Measurements from ENCODE around the gene JMY. TPM values are rescaled to one million over a fixed set of nuclear protein-coding genes. Genes with fewer than 3 reads are reported as not detected.

Gene JMY
- total RNA-seq, 2 donors from 2014 or later = 13.9 to 15.5 TPM

DNA sequence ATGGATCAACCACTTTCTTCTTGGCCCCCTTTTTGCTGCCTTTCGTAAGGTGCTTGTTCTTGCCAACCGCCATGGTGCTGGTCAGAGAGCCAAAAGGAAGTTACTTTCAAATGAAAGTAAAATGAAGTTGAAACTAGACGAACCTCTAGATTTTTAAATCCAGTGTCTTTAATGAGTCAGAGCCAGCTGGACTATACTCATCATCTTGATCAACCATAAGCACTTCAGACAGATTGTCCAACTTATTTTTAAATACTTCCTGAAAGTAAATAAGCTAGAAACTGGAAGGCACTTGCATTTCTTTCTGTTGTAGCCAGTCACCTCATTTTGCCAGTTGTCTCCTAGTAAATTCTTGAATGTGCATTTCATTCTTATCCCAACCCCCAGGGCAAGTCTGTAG is 48.9 kb downstream of the JMY start:
- no peak for DNase-seq (ENCODE audit: low spot score)
- intact Hi-C loops (cut with DNase I) = no loop called here

DNA sequence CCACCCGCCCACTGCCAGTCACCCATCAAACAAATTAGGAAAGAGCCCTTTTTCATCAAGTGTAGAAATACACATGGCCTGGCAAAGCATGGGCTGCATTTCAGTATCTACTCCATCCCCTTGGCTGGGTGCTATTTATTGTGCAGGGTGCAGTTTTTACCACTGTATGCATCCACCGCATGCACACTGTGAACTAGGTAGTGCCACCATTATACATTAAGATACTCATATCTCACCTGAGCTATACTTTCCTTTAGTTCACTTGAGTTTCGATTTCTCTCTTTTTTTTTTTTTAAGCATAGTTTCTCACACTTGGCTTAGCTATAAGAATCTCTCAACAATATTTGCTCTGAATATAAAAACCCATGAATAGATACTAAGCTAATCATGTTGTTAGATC is 49.4 kb downstream of the JMY start:
- intact Hi-C loops (cut with DNase I) = no loop called here
- no peak for DNase-seq (ENCODE audit: low spot score)

DNA sequence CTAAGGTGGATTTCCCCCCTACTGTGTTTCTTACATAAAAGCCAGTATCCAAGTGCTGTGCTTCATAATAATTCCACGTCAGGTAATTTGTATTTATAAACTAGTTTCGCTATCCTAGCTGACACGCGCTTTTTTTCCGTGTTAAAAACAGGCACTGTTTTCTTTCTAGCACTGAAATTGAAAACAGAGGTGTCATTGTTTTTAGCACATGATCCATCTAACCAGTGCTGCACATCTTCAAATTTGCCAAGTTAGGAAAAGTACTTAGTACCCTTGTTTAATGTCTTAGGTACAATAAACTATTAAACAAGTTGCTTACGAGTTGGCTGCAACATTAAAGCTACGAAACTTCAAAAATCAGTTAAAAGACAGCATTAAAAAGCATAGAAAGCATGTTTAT is 49.9 kb downstream of the JMY start:
- intact Hi-C loops (cut with DNase I) = no loop called here
- no peak for DNase-seq (ENCODE audit: low spot score)

DNA sequence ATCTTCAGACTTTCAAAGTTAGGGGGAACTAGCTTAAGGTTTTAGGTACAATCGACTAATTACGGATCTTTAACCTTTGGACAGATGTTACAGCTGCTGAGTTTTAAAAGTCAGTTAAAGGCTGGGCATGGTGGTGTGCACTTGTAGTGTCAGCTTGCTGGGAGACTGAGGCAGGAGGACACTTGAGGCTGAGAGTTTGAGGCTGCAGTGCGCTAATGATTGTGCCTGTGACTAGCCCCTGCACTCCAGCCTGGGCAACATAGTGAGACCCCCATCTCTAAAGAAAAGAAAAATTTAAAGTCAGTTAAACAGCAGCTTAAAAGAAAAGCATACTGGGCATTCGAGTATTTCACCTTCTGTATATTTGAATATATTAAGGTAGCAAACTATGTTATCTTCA is 51.4 kb downstream of the JMY start:
- intact Hi-C loops (cut with DNase I) = no loop called here
- DNase-seq (ENCODE audit: low spot score) = no peak

DNA sequence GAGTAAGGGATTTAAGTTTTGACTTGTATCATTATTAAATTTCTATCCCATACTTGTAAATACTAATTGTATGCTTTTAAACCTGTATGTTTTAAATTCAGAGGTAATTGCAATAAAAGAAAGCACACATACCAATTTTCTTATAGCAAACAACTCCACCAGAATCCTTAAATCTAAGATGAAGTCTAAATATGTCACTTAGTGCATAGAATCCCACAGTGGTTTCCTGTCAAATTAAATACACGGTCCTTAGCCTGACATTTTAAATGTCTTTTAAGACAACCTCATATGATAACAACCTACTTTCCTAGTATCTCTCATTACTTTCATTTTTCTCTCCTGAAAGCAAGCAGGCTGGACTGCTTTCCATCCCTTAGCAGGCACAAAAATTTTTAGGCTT is 52.0 kb downstream of the JMY start:
- intact Hi-C loops (cut with DNase I) = no loop called here

DNA sequence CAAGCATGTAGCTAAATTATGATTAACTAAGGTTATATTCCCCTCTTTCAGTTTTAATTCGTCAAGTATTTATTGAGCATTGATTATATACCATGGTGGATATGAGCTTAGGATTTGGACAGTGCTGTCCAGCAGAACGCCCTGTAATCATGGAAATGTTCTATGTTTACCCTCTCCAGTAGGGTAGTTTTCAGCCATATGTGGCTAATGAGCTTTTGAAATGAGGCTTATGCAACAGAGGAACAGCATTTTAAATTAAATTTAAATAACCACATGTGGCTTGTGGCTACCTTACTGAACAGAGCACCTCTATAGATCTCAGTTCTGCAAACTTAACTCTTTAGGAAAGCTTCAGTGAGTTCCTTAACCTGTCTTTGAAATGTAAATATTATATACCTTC is 59.1 kb downstream of the JMY start:
- no peak for DNase-seq (ENCODE audit: low spot score)
- intact Hi-C loops (cut with DNase I) = no loop called here

More for the DNA sequence above, 52.0 kb downstream of the JMY start:
- DNase-seq (ENCODE audit: low spot score) = no peak

DNA sequence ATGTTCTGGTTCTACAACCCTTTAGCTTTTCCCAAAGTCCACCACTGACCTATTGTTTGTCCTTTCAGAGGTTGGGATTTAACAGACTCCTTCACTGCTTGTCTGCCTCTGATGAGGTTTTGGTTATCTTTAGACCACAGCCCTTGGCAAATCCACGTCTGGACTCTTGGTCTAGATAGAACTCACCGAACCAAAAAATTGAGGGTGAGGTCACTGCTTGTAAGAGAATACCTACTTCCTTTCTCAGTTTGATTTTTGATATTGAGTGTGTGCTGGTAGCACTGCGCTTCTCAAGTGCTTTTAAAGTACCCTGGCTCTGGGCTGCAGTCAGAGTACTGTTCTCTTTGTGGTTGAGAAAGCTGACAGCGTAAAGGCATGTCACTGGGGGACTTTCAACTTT is 61.7 kb downstream of the JMY start:
- intact Hi-C loops (cut with DNase I) = no loop called here
- DNase-seq (ENCODE audit: low spot score) = no peak

DNA sequence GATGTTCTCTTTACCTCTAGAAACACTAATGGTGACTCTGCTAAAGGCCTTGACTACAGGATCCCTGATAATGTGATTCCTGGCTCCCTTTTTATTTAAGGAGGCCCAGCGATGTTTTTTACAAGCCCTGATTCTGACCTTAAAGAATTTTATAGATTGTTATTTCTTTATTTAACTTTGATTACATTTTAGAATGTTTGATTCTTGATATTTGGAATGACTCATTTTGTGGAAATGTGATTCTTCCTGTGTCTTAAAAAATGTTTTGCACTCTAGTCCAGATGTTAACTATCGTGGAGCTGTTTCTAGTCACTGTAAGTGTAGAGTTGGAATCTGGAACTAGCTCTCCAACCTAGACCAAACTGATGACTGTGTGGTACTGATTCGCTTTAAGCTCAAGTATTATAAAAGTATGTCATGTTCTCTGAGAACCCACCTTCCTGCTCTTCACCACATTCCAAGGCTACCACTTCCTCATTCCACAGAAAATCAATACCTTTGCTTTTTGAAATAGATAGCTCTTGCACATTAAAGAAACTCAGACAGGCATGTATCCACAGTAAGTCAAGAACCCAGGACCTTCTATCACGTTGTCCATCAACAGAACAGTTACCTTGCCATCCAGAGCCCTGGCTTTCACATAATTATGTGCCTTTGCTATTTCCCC is 65.2 kb downstream of the JMY start:
- intact Hi-C loops (cut with DNase I) = no loop called here
- DNase-seq (ENCODE audit: low spot score) = no peak

DNA sequence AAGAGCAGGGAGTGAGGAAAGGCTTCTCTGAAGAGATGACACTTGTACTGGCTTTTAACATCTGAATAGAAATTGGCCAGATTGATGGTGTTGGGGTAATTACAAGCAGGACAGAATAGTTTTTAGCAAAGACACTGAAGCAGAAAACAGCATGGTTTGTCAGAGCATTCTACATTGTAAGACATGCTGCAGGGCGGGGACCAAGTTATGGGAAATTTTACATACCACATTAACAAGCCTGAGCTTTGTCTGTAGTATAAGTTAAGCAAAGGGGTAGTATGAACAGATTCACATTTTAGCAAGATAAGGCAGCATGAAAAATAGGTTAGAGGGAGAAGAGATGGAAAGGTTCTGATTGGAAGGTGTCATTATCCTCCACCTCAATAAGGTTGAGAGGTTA is 66.5 kb downstream of the JMY start:
- no peak for DNase-seq (ENCODE audit: low spot score)
- intact Hi-C loops (cut with DNase I) = no loop called here

DNA sequence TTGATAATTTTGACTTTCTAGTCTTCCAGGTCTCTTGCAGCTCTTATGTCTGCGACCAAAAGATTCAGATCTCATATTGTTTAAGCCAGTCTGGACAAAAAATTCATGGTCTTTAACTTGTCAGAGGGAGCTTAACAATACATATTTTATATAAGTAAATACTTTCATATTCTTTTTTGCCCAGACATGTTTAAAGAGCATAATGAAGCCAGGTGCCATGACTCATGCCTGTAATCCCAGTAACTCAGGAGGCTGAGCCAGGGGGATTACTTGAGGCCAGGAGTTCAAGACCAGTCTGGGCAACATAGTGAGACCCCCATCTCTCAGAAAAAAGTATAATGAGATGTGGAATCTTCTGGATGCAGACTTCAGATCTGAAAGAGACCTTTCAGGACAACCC is 69.8 kb downstream of the JMY start:
- intact Hi-C loops (cut with DNase I) = no loop called here
- DNase-seq (ENCODE audit: low spot score) = no peak

DNA sequence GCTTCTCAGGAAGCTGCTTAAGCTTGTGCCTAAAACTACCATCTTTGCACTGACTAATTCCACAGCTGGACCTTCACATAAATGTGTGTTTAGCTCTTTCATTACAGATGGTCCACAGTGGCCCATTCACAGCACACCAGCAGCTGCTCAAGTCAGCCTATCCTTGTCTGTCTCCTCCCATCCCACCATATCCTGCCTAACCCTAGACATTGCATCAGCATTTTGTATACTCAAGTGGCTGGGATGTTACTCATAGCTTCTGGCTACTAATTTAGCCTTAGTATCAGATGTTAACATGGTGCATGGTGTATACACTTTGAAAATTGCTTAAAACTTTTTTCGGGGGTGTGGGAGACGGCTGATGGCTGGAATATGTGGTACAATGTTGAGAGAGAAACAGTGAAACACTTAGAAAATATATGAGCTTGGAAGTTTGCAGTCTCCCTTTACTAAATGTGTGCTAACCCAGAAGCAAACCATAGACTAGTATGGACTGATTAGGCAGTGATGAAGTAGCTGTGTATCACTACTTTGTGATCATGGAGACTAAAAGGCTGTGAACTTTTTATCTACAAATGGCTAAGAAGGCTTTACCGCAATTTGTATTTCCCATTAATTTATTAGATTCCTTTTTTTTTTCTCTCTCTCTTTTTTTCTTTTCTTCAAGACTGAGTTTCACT is 83.1 kb downstream of the JMY start:
- no peak for DNase-seq (ENCODE audit: low spot score)

DNA sequence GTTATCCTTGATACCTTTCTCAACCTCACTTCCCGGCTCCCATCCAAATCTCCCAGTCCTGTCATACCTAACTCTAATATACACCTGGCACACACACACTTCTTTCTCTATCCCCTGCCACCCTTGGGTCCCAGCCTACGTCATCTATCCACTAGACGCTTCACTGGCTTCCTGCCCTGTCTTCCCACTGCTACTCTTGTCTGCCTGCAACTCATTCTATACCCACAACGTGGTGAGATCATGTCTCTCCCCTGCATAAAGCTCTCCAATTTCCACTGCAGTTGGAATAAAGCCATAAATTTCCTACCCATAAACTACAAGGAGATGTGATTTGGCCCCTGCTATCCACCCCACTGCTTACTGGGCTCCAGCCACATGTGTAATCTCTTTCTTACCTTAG is 93.5 kb downstream of the JMY start:
- no peak for DNase-seq (ENCODE audit: low spot score)
- intact Hi-C loops (cut with DNase I) = no loop called here

More for the DNA sequence above, 83.1 kb downstream of the JMY start:
- intact Hi-C loops (cut with DNase I) = no loop called here

DNA sequence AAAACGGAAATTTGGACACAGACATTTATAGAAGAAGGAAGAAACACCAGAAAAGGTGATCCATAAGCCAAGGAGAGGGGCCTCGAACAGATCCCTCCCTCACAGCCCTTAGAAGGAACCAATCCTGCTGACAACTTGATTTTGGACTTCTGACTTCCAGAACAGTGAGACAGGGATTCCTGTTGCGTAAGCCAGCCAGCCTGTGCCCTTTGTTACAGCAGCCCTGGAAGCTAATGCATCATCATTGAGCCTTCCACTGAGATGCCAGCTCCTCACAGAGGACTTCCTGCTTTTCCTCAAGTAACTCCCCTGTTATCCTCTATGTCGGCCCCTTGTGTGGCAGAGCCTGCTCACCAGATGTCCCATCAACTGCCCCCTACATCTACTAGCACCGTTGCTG is 94.1 kb downstream of the JMY start:
- intact Hi-C loops (cut with DNase I) = no loop called here
- DNase-seq (ENCODE audit: low spot score) = no peak

DNA sequence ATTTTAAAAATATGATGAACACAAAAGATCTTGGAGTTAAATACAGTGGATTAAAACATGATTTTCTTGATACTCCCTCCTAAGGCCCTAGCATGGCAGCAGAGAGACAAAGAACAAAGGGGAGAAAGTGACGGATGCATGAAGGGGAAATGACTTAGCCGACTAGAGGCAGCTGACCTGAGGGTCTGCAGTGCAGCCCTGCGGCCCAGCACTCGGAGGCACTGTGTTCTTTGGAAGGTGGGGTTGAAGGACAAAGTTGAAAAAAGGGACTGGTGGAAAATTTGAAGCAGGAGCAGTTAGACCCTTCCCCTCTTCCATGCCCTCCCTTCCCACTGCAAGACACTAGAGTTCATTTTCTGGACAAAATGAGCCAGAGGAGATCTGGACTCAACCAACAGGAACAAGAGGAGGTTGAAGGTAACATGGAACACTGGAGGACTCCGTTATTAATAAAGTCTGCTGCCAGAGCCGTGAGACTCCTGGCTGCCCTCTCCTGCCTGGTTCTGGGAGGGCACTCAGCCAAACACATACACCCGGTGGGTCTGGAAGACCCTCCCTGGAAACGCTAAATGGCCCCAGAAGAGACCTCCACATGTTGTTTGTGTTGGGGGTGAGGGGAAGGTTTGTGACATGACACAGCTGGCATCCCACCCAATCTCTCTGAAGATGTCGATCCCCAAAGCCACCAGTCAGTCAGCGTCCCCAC is 98.1 kb downstream of the JMY start:
- intact Hi-C loops (cut with DNase I) = no loop called here
- no peak for DNase-seq (ENCODE audit: low spot score)

DNA sequence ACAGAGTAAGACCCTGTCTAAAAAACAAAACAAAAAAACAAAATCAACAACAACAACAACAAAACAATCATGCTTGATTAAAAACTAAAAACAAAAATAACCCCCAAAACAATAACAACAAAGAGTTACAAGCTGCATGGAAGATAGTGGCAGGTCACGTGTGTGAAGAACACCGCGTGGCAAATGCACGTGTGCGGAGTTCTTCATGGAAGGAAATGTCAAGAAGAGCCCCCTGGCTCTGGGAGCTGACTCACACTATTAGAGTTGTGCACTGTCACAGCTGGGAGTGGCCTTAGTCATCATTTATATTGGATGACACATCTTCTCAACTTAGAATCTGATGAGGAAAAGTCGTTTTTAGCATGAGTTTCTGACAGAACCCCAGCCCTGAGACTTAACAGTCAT is 110.5 kb downstream of the JMY start:
- intact Hi-C loops (cut with DNase I) = no loop called here

DNA sequence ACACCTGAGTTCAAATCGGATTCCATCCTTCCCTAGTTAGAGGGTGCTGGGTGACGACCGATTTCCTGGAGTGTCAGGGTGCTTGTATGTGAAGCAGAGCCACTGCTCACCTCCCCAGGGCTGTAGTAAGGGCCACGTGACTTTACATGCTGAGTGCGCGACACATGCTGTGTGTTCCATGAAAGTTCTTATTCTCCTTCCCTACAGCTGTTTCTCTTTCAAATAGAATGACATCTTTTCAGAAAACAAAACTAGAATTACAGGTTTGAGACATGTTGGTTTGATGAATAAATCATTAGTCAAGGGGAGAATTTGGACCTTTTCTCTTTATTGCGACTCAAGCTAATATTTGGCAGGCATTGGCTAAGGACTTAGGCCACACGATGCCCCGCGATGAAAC is 113.1 kb downstream of the JMY start:
- DNase-seq (ENCODE audit: low spot score) = no peak
- intact Hi-C loops (cut with DNase I) = no loop called here

More for the DNA sequence above, 110.5 kb downstream of the JMY start:
- DNase-seq (ENCODE audit: low spot score) = no peak

DNA sequence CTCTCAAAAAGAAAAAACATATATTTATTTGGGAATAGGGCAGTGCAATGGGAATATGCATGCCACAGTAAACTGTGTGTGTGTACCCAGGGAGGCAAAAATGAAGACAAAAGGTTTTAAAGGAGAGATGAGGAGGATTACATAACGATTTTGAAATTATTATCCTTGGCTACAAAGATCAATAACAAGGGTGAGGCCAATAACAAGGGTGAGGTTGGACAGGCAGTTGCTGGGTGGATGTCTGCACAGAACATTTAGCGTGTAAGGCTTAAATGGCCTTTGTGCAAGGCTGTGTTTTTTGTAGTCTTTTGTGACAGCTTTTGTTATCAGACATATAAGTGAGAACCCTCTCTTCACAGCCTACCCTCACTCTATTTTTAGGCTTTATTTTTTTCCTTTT is 114.0 kb downstream of the JMY start:
- intact Hi-C loops (cut with DNase I) = no loop called here
- no peak for DNase-seq (ENCODE audit: low spot score)

DNA sequence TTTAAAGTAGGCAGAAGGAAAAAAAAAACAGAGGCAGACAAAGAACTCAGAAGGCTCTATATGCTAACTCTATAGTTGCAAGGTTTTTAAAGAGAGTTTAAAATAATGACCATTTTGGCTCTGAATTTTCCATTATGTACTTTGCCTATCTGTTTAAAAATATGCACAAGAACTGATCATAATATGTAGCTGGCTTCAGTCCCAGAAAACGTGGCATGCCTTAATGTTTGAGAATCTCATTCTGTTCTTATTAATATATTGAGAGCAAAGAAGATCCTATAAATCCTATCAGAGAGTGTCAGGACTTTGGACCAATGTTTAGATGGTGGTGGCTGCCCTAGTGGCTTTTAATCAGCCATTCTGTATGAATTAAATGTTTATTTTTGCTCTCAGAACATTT is 121.5 kb downstream of the JMY start:
- intact Hi-C loops (cut with DNase I) = no loop called here
- DNase-seq (ENCODE audit: low spot score) = no peak
